ENCODE results near the gene PHF10. TPM values are rescaled to one million over a fixed set of nuclear protein-coding genes. Genes with fewer than 3 reads are reported as not detected.

PHF10 gene
- total and polyA plus RNA-seq, 12 donors: 36.6 to 121 (median 71.8) TPM

GRCh38 chr6:169738976-169739529 is 14.8 kb upstream of the PHF10 start:
- H3K27ac ChIP-seq: no peak overlapping the region
- H3K4me1 ChIP-seq (replicated peaks in 1 of 2): no peaks in the 10 kb centered on the region
- TF ChIP-seq CTCF (IDR thresholded peaks at IDR 0.05): no peak
- TF ChIP-seq POLR2A (IDR thresholded peaks at IDR 0.05): no peak
- DNase-seq: no peak
- no peaks in the 10 kb centered on the region for H3K9me3 ChIP-seq (replicated peaks in 1 of 3)
- no peaks in the 10 kb centered on the region for H3K27me3 ChIP-seq
- H3K4me3 ChIP-seq: no peak overlapping the region
- no peaks in the 10 kb centered on the region for H3K36me3 ChIP-seq (replicated peaks in 1 of 2)
- intact Hi-C loops (cut with DNase I): no loop called here
- 83 to 95% (median 93%) methylated on average over 2 of the region's 2 CpGs for WGBS, 4 donors

DNA sequence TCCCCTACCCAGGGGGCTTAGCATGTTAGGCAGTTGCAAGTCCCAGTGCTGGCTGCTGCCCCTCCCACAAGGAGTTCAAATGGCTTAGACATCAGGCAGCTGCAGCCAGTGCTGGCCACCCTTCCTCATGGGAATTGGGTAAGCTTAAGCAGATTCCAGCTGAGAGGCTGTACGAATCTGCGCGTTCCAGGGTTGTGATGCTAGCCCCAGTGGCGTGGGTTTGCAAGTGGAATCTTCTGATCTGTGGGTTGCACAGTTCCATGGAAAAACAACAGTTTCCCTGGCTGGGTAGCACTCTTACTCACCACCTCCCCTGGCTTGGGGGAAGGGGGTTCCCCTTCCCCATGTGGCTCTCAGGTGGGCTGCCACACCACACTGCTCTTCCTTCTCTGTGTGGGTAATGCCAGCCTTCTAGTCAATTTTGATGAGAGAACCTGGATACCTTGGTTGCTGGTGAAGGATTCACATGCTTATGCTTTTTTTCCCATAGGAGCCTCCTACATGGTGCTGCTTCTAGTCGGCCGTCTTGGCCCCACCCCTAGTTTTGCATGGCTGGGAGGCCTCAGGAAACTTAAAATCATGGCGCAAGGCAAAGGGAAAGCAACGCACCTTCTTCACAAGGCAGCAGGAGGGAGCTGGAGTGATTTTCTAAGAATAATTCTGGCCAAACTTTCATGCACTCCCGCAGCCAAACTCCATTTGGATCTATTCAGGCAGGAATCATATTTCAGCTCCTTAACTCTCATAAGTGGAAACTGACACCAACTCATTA is 14.1 kb upstream of the PHF10 start:
- no peaks in the 10 kb centered on the region for H3K27me3 ChIP-seq
- no peak for DNase-seq
- no peaks in the 10 kb centered on the region for H3K9me3 ChIP-seq (replicated peaks in 1 of 3)
- intact Hi-C loops (cut with DNase I): no loop called here
- WGBS, 4 donors: 69 to 80% (median 78%) methylated on average over 5 to 9 of the region's 9 CpGs
- H3K27ac ChIP-seq: no peak overlapping the region
- no peaks in the 10 kb centered on the region for H3K4me1 ChIP-seq (replicated peaks in 1 of 2)
- TF ChIP-seq POLR2A (IDR thresholded peaks at IDR 0.05): no peak
- no peak for TF ChIP-seq CTCF (IDR thresholded peaks at IDR 0.05)
- H3K4me3 ChIP-seq: no peak overlapping the region
- no peaks in the 10 kb centered on the region for H3K36me3 ChIP-seq (replicated peaks in 1 of 2)

- Histone ChIP-seq H3K9me3 (replicated peaks in 1 of 3) (no peaks in the 10 kb centered on the region), H3K27ac (no peak overlapping the region), H3K36me3 (replicated peaks in 1 of 2) (no peaks in the 10 kb centered on the region), H3K4me1 (replicated peaks in 1 of 2) (peaks cover 0 to 13% of the 10 kb centered on the region in 2 donors), H3K4me3 (no peak overlapping the region), H3K27me3 (no peaks in the 10 kb centered on the region)
- TF ChIP-seq CTCF (IDR thresholded peaks at IDR 0.05) (no peak), POLR2A (IDR thresholded peaks at IDR 0.05) (no peak)
- no peak for DNase-seq
- intact Hi-C loops (cut with DNase I): no loop called here
These were observed 5.7 kb upstream of the PHF10 start for GRCh38 chr6:169729961-169730360.

- Histone ChIP-seq H3K27me3 (no peaks in the 10 kb centered on the region), H3K4me3 (no peak overlapping the region), H3K36me3 (replicated peaks in 1 of 2) (no peaks in the 10 kb centered on the region), H3K4me1 (replicated peaks in 1 of 2) (peaks cover 7 to 22% of the 10 kb centered on the region in 2 donors), H3K9me3 (replicated peaks in 1 of 3) (no peaks in the 10 kb centered on the region), H3K27ac (no peak overlapping the region)
- DNase-seq: no peak
- TF ChIP-seq CTCF (IDR thresholded peaks at IDR 0.05) (no peak), POLR2A (IDR thresholded peaks at IDR 0.05) (no peak)
- intact Hi-C loops (cut with DNase I): no loop called here
These were observed 2.7 kb upstream of the PHF10 start for GRCh38 chr6:169726963-169727362.
